SK-N-MC (cell line): ENCODE data around the gene RHOBTB1.

ENCODE experiments used
- EZH2 ChIP-seq: fragments of 200-600 bp; sonication (generic); IDR thresholded peaks from one replicate; pipeline ENCODE4 v1.6.1; 2017; ENCODE audit warnings: antibody characterized with exemption
- POLR2AphosphoS5 ChIP-seq: IDR thresholded peaks from 2 replicates; pipeline ENCODE4 v1.6.1; 2012; ENCODE audit warnings: mild to moderate bottlenecking, low read depth, low read length, borderline replicate concordance

DNA sequence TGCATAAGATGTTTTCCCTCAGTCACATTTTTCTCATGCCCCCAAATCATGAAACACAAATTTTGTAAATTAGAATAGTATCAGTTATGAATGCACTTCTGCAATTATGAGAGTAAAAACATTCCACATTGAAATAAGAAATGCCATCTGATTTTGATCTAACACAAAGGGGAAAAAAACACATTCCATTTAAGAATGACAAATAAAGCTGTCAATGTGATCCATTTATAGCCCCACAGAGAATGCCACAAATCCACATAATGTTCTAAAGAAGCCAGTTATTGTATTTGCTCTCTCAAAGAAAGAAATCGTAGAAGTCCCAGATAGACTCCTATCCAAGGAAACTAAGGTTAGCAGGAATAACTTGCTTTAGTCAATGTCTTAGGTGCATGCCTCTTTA is 48.7 kb upstream of the RHOBTB1 start:
- TF ChIP-seq POLR2AphosphoS5 (no peak), EZH2 (no peak)
